ENCODE results near the gene IRF4. TPM values are rescaled to one million over a fixed set of nuclear protein-coding genes. Genes with fewer than 3 reads are reported as not detected.

The IRF4 gene
- total RNA-seq, result 7.6 TPM

GRCh38 chr6:391559-392440 lies at the start of gene IRF4:
Gene IRF4 (plus strand): TSS chr6:391752. CDS start chr6:393153, 1,401 bp downstream.

Other genes with a start within 250 kb of the IRF4 start
- gene DUSP22, start 99.3 kb upstream of the IRF4 start, total RNA-seq, result 34.5 TPM